Ascending aorta (tissue), 2 donors: ENCODE measurements around the gene ETV2. TPM values are rescaled to one million over a fixed set of nuclear protein-coding genes. Genes with fewer than 3 reads are reported as not detected.
"Not testable (repeated sequence)": the region's sequence is repeated elsewhere in the genome, so short reads cannot be mapped to it uniquely, and the experiment has no call there.

ENCODE experiments used
- DNase-seq, 2 donors: peaks; one replicate each; pipeline ENCODE4 v3.0.0-alpha.2; 2019; ENCODE audit warnings: low spot score in 2 of 2
- H3K27ac ChIP-seq, 2 donors: fragments of 200-600 bp; sonication (generic); one replicate each; pipeline ENCODE4 v1.5.1; 2016 to 2017; ENCODE audit warnings: mild to moderate bottlenecking in 1 of 2
- H3K27me3 ChIP-seq: fragments of 200-600 bp; sonication (generic); one replicate; pipeline ENCODE4 v1.5.1; 2017
- H3K36me3 ChIP-seq, 2 donors: fragments of 200-600 bp; sonication (generic); one replicate each; pipeline ENCODE4 v1.5.1; 2016
- H3K4me1 ChIP-seq, 2 donors: fragments of 200-600 bp; sonication (generic); one replicate each; pipeline ENCODE4 v1.5.1; 2016 to 2017; ENCODE audit warnings: mild to moderate bottlenecking in 1 of 2
- H3K4me3 ChIP-seq, 2 donors: fragments of 200-600 bp; sonication (generic); one replicate each; pipeline ENCODE4 v1.5.1; 2016 to 2017; ENCODE audit warnings: mild to moderate bottlenecking in 1 of 2
- H3K9me3 ChIP-seq, 2 donors: fragments of 200-600 bp; sonication (generic); one replicate each; pipeline ENCODE4 v1.5.1; 2016
- intact Hi-C: fragments of 100-400 bp; cut with DNase I; formaldehyde crosslinking; loops from one replicate; pipeline ENCODE4 v1.15.1; 2023
- total RNA-seq: library from RNA; depleted of rRNA; stranded (reverse); fragments of >200 nt; gene quantifications from one replicate; pipeline ENCODE4 v1.1.0, GENCODE V29; 2016
- TF ChIP-seq, protein P1 (sequence below), 3 experiments: fragments of 200-600 bp in 2 of 3; fragments of 450-650 bp in 1 of 3; sonication (generic) in 2 of 3; IDR thresholded peaks; one replicate each; pipeline ENCODE4 v1.5.1; 2016 to 2019; ENCODE audit warnings: antibody characterized with exemption in 3 of 3, mild to moderate bottlenecking in 1 of 3, moderate library complexity in 1 of 3

The ETV2 gene
- total RNA-seq, 1 donor from 2014 or later, result 4.8 TPM

DNA sequence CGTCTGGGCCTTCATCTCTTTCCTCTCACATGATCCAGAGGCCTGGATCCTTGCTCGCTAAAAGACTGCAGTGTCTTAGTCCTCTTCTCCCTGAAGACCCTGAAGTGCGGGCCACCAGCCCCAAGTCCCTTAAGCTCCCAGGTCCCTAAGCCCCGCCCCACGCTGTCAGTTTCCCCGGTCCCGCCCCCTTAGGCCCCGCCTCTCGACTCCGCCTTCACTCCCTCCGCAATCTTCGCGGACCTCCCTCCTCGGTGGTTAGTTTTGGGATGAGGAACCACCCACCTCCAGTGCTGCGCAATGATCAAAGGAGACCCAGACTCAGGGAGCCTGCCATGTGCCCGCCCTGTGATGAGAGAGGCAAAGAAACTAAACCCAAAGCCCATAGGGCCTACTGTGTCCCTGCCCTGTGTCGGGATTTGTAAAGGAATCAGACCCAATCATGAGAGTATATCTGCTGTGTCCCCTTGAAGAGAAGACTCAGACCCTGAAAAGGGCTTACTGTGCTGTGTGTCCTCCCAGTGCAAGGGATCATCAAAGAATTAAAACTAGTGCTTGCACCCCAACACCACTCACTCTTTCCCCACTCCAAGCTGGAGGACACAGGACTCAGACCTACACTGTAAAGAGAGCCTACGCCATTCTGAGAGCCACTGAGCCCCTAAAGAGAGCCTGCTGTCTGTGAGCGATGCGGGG lies 3.6 kb downstream of the ETV2 start:
- Histone ChIP-seq H3K36me3 (no peaks in the 10 kb centered on the region), H3K27me3 (no peaks in the 10 kb centered on the region), H3K9me3 (no peaks in the 10 kb centered on the region), H3K27ac (peak overlapping the region; percentile 85 to 91), H3K4me1 (peaks cover 0 to 33% of the 10 kb centered on the region in 2 donors), H3K4me3 (peak overlapping the region; percentile 68 to 72)
- TF ChIP-seq, protein P1, sequence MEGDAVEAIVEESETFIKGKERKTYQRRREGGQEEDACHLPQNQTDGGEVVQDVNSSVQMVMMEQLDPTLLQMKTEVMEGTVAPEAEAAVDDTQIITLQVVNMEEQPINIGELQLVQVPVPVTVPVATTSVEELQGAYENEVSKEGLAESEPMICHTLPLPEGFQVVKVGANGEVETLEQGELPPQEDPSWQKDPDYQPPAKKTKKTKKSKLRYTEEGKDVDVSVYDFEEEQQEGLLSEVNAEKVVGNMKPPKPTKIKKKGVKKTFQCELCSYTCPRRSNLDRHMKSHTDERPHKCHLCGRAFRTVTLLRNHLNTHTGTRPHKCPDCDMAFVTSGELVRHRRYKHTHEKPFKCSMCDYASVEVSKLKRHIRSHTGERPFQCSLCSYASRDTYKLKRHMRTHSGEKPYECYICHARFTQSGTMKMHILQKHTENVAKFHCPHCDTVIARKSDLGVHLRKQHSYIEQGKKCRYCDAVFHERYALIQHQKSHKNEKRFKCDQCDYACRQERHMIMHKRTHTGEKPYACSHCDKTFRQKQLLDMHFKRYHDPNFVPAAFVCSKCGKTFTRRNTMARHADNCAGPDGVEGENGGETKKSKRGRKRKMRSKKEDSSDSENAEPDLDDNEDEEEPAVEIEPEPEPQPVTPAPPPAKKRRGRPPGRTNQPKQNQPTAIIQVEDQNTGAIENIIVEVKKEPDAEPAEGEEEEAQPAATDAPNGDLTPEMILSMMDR (IDR thresholded peaks at IDR 0.05), result no peak
- intact Hi-C loops, result loop anchor here (1.0 to 10.0 kb wide), 12 partner anchors 33 to 970 kb away; partner anchors contain the start of genes ALKBH6, HAUS5, HSPB6 and IGFLR1
- peak; percentile 32 to 90 for DNase-seq

DNA sequence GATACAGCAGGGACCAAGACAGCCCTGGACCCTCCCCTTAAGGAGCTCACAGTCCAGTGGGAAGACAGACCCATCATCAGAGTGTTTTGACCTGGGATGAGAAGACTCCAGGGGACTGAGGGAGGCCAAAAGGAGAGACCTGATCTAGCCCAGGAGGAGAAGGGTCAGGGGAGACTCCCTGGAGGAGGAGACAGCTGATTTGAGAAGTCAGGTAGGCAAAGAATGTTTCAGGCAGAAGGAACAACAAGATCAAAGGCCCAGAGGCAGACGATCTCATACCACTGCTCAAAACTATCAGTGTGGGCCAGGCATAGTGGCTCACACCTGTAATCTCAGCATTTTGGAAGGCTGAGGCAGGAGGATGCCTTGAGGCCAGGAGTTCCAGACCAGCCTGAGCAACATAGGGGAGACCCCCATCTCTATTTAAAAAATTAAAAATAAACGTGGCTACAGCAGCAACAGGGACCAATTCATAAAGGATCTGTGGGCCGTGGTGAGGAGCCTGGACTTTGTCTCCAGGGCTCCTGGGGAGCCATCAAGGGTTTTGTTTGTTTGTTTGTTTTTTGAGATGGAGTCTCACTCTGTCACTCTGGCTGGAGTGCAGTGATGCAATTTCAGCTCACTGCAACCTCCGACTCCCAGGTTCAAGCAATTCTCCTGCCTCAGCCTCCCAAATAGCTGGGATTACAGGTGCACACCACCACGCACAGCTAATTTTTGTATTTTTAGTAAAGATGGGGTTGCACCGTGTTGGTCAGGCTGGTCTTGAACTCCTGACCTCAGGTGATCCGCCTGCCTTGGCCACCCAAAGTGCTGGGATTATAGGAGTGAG lies 4.4 kb downstream of the ETV2 start:
- no peaks in the 10 kb centered on the region for H3K9me3 ChIP-seq
- H3K27me3 ChIP-seq, result no peaks in the 10 kb centered on the region
- peak overlapping the region; percentile 85 to 91 for H3K27ac ChIP-seq
- peaks cover 0 to 33% of the 10 kb centered on the region in 2 donors for H3K4me1 ChIP-seq
- H3K36me3 ChIP-seq, result peaks cover under 1 to 3% of the 10 kb centered on the region in 2 donors
- TF ChIP-seq, protein P1 (IDR thresholded peaks at IDR 0.05), result no peak
- no peak for DNase-seq
- H3K4me3 ChIP-seq, result no peak overlapping the region
- intact Hi-C loops, result loop anchor here (2.0 to 10.0 kb wide), 7 partner anchors 57 to 971 kb away; partner anchors contain the start of genes ALKBH6, SCGB2B2, THAP8 and USF2

DNA sequence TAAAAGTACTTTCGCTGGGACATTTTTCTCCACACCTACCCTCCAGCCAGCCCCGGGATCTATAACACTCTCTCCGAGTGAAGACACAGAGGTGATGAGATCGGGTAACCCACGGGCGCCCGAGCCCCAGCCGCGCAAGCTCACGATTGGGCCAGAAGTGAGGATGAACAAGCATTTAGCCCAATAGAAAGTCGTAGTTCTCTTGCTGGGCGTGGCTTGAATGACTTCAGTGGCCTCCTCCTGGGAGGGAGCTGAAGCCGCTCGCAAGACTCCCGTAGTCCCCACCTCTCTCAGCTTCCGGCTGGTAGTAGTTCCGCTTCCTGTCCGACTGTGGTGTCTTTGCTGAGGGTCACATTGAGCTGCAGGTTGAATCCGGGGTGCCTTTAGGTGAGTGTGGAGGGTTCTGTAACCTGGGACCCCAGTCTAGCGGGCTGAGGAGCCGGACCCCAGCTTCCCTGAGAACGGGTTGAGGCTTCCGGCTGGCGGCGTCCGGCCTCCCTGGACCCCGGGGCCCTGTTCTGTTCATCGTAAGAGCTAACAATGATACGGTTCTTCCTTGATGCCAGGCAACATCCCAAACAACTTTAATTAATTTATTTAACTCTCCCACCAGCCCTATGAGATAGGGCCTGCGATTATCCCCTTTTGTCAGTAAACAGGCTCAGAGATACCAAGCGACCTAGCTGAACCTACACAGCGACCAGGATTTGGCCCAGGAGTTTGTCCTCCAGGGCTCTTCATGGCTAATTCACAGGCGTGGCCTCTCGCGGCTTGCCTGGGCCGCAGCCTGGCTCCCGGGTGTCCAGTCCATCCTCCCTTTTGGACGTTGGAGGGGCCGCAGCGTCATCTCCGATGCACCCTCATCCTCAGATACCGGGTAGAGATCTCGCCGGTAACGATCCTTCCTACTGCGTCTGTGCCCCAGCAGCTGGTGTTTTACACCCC lies 6.7 kb downstream of the ETV2 start, which contains the start of gene COX6B1:
COX6B1 (plus strand) TSS at position 307 of the 945 bp plus-strand sequence. CDS start 2,921 bp downstream, outside the sequence.
- Histone ChIP-seq H3K27ac (peak within 1 kb of the TSS; percentile 76 to 83), H3K9me3 (no peaks in the 10 kb centered on the region), H3K4me3 (peak within 1 kb of the TSS; percentile 77 to 88), H3K36me3 (peaks cover 16 to 22% of the 10 kb centered on the region in 2 donors), H3K4me1 (peaks cover 0 to 25% of the 10 kb centered on the region in 2 donors), H3K27me3 (no peaks in the 10 kb centered on the region)
- intact Hi-C loops, result loop anchor here (1.0 to 10.0 kb wide), 7 partner anchors 20 to 973 kb away; partner anchors contain the start of genes ALKBH6, SCGB2B2, THAP8 and USF2
- peak; percentile 85 to 98 for DNase-seq
- TF ChIP-seq, protein P1 (IDR thresholded peaks at IDR 0.05), result no peak

DNA sequence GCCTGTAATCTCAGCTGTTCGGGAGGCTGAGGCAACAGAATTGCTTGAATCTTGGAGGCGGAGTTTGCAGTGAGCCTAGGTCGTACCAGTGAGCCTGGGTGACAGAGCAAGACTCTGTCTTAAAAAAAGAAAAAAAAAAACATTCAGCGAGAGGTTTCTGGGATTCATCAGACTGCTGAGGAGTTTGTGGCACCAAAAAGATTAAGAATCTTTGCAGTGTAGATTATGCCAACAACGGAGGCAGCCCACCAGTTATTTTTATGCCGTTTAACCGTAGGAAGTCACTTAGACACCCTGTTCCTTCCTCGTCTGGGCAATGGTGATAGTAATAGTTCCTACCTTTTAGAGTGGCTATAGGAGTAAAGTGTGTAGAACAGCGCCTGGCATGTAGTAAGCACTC lies 9.0 kb downstream of the ETV2 start:
- no peak overlapping the region for H3K4me3 ChIP-seq
- no peak overlapping the region for H3K27ac ChIP-seq
- TF ChIP-seq, protein P1 (IDR thresholded peaks at IDR 0.05), result no peak
- no peaks in the 10 kb centered on the region for H3K27me3 ChIP-seq
- H3K36me3 ChIP-seq, result peaks cover 36 to 44% of the 10 kb centered on the region in 2 donors
- H3K9me3 ChIP-seq, result no peaks in the 10 kb centered on the region
- no peak for DNase-seq
- H3K4me1 ChIP-seq, result peaks cover 0 to 19% of the 10 kb centered on the region in 2 donors
- intact Hi-C loops, result no loop called here

DNA sequence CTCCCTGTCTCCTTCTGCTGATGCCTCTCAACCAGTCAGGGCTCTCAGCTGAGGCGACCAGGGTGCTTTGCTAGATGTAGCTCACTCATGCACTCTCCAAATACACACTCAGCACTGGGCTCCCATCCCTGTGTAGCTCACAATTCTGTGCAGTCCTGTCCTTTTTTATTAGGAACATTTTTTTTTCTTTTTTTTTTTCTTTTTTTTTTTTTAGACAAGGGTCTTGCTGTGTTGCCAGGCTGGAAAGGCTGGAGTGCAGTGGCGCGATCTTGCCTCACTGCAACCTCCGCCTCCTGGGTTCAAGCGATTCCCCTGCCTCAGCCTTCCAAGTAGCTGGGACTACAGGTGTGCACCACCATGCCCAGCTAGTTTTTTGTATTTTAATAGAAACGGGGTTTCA lies 13.3 kb downstream of the ETV2 start:
- H3K4me3 ChIP-seq, H3K27me3 ChIP-seq, intact Hi-C loops, DNase-seq, H3K9me3 ChIP-seq, H3K4me1 ChIP-seq, H3K27ac ChIP-seq: not testable (repeated sequence)
- peaks cover 73 to 86% of the 10 kb centered on the region in 2 donors for H3K36me3 ChIP-seq
